Stimulated activated CD4-positive, alpha-beta T cell treated with anti-CD3 and anti-CD28 coated beads, TNF-alpha, amount 100 ng/mL, for 48 hours (primary cell): Measurements from ENCODE around the gene DSP.

ENCODE experiments used
- DNase-seq, 3 donors: peaks; one replicate each; pipeline ENCODE4 v3.0.0-alpha.2; 2020; ENCODE audit warnings: low read depth in 3 of 3

Gene DSP

DNA sequence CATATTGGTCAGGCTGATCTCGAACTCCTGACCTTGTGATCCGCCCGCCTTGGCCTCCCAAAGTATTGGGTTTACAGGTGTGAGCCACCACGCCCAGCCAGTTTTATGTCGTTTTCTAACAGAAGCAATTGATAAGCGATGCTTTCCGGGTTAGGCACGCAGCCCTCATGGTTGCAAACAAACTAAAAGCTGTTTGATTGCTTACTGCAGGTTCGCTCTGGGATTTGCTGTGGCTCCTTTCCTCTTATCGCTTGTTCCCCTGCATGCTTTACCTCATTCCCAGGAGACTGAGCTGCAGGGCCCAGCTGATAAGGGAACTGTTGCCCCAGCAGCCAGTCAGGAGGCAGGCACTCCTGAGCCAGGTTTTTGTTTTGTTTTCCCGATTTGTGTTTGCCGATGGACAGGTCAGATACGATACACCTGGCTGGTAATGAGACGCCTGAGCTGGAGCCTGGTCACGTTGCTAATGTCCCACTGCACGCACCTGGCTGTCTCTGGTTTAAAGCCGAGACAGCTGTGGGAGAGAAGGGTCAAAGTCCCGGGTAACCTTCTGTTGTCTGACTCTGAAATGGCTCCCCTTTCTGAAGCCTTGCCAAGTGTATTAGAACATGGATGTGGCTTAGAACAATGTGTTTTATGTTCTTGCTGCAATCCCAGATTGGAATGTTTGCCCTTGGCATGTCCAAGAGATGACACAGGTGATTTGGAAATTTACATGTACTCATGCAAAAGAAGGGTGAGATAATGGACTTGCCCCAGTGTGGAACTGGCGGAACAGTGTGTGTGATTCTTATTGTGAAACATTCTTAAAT lies 19.9 kb downstream of the DSP start:
- DNase-seq = no peak

DNA sequence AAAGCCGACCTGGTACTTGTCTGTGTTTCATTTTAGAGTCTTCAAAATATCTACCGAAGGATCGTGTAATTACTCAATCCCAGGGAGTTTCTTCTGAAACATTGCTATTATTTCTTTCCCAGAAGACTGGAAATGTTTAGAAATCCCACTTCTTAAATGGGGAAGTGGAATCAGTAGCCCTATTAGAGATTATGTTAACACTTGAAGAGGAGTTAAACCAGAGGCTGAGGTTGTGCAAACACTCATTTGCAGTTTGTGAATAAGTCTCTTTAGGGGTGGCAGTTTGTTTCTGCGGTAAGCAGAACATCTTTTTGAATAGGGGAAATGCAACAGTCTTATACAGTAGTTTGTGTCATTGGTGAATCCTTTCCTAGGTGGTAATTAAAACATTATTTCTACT lies 21.3 kb downstream of the DSP start:
- no peak for DNase-seq

DNA sequence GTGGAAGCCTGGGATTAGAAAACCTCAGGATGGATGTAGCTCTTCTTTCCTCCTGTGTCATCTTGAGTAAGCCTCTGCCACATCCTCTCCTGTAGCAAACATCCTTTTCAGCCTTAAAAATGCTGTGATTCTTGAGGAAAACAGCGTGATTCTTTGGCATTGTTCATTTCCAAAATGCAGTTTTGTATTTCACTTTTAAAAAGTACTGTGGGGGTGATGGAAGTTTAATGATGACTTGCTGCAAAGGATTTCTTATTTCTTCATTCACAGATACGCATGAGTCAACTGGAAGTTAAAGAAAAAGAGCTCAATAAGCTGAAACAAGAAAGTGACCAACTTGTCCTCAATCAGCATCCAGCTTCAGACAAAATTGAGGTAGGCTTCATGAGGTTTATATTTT lies 24.6 kb downstream of the DSP start:
- DNase-seq = no peak

DNA sequence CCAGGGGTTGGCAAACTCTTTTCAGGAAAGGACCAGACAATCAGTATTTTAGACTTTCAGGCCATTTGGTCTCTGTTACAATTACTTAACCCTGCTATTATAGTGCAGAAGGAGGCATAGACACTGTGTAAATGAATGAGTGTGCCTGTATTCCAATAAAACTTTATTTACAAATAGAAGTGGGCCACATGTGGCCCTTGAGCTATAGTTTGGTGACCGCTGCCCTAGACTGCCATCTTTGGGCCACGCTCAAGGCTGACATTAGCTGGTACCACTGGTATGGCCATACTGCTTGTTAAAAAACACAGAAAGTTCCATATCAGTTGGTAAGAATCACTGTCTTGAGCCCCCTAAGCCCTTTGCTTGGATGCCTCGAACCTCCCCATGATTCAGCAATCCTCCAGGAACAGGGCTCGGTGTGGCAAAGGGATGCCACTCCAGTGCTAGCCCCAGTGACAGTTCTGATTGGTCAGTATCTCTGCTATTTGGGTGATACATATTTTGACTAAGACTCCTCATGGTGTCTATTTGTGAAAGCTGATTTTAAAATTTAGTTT lies 25.2 kb downstream of the DSP start:
- no peak for DNase-seq

DNA sequence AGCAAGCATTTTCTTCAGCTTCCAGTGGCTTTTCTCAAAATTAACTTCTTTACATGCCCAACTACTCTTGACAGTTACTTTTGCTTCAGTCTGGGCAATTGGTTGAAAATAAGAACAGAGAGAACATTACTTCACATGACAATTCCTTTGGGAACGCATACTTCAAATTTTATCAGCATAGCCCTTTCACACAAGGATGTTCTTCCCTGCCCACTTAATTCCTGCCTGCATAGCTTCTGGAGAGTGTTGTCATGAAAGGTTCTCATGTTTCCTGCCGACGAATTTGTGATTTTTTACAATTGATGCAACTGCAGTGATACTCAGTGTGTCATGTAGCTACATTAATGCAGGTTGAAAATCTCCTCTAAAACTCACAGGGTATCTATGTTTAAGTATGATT lies 26.6 kb downstream of the DSP start:
- DNase-seq = no peak

DNA sequence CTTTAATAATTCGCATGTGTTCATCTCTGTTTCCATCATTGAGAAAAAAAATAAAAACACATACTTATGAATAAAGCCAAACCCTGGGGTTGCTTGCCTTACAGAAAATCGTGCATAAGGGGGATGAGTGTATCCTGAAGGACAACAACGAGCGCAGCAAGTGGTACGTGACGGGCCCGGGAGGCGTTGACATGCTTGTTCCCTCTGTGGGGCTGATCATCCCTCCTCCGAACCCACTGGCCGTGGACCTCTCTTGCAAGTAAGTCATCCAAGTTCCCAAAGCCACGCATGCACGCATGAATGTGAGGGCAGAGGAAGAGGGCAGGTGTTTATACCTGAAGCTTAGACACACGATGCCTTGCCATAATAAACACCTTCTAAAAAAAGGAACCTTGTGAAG lies 27.6 kb downstream of the DSP start:
- DNase-seq = no peak

DNA sequence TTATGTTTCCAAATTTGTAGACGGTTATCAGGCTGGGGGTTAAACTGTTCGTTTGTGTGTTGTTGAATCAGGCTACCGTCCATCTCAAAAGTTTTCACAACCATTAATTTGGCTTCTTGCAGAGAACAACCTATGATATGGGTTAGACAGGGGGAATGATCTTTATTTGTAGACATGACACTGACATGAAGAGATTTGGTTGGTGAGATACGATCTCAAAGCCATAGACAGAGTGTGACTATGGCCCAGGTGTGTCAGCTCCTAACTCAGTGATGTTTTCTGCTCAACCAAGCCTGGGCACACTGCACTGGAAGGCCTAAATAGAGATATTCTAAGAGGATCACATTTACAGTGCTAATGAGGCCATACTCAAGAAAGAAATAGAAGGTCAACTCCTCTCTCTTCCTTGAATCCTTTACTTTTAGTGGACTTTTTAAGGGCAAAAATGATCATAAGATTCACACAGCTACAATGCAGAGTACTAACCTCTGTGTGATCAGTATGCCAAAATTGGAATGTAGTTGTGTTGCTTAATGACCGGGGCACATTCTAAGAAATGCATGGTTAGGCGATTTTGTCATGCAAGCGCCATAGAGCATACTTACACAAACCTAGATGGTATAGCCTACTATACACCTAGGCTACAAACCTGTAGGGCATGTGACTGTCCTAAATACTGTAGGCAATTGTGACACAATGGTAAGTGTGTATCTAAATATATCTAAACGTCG lies 30.9 kb downstream of the DSP start:
- DNase-seq = no peak

DNA sequence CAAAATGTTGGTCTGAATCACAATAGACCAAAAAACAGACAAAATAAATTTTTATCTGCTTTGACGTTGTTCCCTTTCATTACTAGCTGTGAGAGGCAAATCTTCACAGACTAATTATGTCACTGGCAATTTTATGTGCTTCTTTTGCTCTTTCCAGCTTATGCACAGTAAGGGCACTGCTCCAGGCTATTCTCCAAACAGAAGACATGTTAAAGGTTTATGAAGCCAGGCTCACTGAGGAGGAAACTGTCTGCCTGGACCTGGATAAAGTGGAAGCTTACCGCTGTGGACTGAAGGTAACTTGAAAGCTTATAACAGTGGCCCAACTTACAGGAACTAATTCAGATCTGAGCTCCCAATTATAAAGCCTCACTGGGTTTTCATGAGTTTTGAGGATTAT lies 33.0 kb downstream of the DSP start:
- DNase-seq = no peak

DNA sequence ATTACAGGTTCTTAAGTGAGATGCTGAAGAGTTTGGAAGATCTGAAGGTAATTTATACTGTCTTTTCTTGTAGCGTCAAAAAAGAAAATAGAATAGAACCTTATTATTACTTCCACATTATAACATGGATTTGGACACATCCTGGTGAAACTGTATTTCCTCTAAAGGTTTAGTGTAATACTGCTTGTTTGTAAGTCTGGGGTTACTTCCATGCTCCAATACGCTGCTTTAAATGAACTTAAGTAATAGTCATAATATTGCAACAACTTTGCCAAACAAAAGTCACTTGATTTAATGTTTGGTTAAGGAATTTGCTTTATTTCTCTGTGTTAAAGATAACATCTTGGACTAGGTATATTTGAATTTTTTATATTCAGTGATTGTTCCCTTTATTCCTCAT lies 37.0 kb downstream of the DSP start:
- no peak for DNase-seq

DNA sequence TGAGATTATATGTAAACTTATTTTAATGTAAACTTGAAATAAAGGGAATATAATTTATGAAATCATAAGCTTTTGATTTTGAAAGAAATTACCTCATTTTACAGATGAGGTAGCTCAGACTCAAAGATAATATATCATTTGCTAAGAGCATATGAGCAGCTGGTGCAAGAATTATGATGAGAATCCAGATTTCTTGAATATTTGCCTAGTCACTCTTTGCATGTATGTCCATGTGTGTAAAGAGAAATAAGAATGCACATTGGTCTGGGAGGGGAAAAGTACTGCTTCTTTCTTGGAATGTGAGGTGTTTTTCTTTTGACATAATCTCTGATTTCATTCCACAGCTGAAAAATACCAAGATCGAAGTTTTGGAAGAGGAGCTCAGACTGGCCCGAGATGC lies 37.5 kb downstream of the DSP start:
- no peak for DNase-seq

DNA sequence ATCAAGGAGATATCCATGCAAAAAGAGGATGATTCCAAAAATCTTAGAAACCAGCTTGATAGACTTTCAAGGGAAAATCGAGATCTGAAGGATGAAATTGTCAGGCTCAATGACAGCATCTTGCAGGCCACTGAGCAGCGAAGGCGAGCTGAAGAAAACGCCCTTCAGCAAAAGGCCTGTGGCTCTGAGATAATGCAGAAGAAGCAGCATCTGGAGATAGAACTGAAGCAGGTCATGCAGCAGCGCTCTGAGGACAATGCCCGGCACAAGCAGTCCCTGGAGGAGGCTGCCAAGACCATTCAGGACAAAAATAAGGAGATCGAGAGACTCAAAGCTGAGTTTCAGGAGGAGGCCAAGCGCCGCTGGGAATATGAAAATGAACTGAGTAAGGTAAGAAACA lies 38.4 kb downstream of the DSP start:
- DNase-seq = no peak

DNA sequence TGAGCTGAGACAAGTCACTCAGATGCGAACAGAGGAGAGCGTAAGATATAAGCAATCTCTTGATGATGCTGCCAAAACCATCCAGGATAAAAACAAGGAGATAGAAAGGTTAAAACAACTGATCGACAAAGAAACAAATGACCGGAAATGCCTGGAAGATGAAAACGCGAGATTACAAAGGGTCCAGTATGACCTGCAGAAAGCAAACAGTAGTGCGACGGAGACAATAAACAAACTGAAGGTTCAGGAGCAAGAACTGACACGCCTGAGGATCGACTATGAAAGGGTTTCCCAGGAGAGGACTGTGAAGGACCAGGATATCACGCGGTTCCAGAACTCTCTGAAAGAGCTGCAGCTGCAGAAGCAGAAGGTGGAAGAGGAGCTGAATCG lies 39.1 kb downstream of the DSP start:
- no peak for DNase-seq

DNA sequence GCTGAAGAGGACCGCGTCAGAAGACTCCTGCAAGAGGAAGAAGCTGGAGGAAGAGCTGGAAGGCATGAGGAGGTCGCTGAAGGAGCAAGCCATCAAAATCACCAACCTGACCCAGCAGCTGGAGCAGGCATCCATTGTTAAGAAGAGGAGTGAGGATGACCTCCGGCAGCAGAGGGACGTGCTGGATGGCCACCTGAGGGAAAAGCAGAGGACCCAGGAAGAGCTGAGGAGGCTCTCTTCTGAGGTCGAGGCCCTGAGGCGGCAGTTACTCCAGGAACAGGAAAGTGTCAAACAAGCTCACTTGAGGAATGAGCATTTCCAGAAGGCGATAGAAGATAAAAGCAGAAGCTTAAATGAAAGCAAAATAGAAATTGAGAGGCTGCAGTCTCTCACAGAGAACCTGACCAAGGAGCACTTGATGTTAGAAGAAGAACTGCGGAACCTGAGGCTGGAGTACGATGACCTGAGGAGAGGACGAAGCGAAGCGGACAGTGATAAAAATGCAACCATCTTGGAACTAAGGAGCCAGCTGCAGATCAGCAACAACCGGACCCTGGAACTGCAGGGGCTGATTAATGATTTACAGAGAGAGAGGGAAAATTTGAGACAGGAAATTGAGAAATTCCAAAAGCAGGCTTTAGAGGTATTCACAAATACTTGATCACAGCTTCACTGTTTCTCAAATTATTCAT lies 39.6 kb downstream of the DSP start:
- no peak for DNase-seq

DNA sequence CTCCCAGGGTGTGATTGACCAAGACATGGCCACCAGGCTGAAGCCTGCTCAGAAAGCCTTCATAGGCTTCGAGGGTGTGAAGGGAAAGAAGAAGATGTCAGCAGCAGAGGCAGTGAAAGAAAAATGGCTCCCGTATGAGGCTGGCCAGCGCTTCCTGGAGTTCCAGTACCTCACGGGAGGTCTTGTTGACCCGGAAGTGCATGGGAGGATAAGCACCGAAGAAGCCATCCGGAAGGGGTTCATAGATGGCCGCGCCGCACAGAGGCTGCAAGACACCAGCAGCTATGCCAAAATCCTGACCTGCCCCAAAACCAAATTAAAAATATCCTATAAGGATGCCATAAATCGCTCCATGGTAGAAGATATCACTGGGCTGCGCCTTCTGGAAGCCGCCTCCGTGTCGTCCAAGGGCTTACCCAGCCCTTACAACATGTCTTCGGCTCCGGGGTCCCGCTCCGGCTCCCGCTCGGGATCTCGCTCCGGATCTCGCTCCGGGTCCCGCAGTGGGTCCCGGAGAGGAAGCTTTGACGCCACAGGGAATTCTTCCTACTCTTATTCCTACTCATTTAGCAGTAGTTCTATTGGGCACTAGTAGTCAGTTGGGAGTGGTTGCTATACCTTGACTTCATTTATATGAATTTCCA lies 43.9 kb downstream of the DSP start:
- no peak for DNase-seq

DNA sequence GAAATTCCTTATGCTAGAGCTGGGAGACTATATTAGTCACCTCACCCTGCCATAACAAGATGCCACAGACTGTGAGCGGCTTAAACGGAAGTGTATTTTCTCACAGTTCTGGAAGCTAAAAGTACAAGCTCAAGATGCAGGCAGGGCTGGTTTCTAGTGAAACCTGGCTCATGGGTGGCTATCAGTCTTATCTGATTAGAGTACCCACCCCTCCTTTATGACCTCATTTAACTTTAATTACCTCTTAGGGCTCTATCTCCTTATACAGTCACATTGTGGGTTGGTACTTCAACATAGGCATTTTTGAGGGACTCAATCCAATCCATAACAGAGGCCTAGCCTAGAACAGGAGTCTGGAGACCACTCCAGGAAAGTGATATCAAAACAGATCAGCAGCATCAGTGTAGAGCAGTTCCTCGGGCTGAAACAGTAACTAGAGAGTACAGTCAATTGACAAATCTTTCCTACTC lies 46.2 kb downstream of the DSP start:
- DNase-seq = no peak

DNA sequence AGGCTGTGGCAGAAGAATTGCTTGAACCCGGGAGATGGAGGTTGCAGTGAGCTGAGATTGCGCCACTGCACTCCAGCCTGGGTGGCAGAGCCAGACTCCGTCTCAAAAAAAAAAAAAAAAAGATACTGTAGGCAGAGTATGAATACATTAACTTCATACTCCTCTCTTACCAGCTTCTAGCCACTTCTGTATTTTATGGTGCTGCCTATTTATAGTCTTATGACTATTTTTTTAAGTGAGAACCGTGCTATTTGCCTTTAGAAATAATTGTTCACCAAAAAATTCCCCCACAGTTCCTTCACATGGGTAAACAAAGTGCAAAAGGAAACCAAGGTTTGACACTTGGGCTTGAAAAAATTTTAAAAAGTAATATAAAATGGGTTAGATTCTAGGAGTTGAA lies 47.0 kb downstream of the DSP start:
- DNase-seq = no peak

DNA sequence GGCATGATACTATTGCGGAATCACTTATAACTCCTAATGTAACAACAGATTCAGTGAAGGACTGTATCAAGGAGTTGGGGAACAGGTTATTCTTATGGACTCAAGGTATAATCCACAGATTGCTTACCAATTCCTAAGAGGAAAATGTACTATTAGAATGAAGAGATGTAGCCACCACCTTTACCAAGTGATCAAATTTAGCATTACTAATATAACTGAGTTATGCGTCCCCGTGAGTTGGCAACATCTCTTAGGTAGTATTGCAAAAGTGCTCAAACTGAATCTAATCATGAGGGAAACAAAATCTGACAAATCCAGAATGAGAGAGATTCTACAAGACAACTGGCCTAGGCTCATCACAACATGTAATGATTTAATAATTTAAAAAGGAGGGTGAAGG lies 47.8 kb downstream of the DSP start:
- DNase-seq = no peak

DNA sequence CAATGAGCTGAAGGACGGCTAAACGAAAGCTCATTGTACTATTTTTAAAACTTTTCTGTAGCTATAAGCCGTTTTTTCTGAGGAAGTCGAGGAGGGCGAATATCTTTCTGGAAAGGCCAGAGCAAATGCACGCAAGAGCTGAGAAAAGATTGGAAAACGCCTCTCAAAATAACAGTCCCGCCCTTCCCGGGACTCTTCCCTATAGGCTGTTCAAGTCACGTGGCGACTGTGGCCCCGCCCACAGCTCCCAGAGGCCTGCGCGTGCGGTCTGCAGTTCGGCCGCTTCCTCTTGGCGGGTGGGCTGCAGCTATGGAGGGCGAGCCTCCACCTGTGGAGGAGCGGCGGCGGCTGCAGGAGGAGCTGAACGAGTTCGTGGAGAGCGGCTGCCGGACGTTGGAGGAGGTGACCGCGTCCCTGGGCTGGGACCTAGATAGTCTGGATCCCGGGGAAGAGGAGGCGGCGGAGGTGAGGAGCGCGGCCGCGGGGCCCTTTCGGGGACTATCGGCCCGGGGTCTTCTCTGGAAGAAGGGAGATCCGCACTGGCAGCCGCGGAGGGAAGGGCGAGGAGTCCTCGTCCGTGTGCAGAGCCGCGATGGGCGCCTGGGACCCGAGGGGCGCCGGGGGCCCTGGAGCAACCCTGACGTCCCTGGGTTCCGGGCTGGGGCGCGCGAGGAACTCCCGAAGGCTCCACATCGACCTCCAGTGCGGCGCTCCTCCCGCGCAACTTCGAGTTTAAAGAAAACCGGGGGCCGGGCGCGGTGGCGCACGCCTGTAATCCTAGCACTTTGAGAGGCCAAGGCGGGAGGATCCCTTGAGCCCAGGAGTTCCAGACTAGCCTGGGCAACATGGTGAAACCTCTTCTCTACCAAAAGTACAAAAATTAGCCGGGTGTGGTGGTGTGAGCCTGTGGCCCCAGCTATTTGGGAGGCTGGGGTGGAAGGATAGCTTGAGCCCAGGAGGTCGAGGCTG lies 48.8 kb downstream of the DSP start, which contains the start of gene SNRNP48:
Gene SNRNP48 (plus strand): TSS at position 250 of the 969 bp plus-strand sequence. CDS start 60 bp downstream, at position 310.
- peak; percentile 78 to 95 (median 81) for DNase-seq

DNA sequence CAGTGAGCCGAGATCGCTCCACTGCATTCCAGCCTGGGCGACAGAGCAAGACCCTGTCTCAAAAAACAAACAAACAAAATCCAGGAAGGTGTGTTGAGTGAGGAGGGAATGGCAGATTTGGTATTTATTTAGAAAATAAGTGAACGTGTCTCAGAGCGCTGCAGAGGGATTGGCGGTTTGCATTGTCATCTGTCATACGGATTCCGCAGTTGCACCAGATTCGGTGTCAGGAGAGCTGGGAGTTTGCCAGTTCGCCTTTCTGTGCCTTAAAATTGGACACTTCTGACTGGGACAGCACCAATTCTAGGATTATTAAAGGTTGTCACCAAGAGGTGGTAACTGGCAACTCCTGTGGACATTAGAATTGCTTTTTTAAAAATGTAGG lies 49.4 kb downstream of the DSP start:
- DNase-seq = no peak

DNA sequence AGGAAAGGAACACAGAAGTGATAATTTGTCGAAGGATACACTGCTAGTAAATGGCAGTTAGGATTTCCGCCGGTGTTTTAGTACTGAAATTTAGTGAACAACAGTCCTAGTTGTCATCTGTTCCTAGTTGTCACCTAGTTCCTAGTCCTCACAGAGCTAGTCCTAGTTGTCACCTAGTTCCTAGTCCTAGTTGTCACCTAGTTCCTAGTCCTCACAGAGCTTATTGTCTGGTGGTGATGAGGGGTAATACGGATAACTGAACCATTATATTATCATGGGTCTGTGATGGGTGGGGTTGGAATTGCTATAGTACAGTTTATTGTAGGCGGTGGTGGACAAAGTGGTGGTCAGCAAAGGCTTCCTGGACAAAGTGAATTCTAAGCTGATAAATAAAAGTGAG lies 50.3 kb downstream of the DSP start:
- no peak for DNase-seq

DNA sequence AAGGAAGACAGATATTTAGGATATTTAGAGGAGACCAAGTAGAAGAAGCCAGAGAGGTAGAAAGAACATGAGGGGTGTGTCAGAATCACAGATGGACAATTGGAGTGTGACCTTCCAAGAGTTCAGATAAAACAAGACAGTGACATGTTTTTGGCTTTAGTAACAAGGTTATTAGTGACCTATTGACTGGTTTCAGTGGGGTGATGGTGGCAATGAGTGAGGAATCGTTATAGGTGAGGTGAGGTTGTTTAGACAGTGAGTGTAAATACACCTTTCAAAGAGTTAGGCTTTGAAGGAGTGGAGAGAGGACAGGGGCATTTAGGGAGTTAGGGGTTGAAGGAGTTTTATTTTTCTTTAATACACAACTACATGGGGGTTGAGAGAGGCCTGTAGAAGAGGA lies 51.8 kb downstream of the DSP start:
- DNase-seq = no peak
